PC-3 (cell line): ENCODE measurements around the gene PCDHB4. TPM values are rescaled to one million over a fixed set of nuclear protein-coding genes. Genes with fewer than 3 reads are reported as not detected.
"Not testable (repeated sequence)": the region's sequence is repeated elsewhere in the genome, so short reads cannot be mapped to it uniquely, and the experiment has no call there.

Experiments
- ATAC-seq: fragments of 200-7000 bp; cut with Tn5 transposase; 2 replicates; pipeline ENCODE4 v1.9.1; 2020; ENCODE audit warnings: mild to moderate bottlenecking, moderate library complexity
- BruUV-seq: library from RNA; stranded (reverse); fragments of 400-500 nt; replicated peaks from 2 replicates; lab custom pipeline; 2021; lab: Mats Ljungman, UMichigan
- CTCF ChIA-PET: fragments of 300-600 bp; sonication (Branson Sonifier 250); formaldehyde crosslinking; loops from one replicate; lab custom pipeline; 2022; ENCODE audit warnings: antibody characterized with exemption; lab: Charles Lee
- POLR2A ChIA-PET: fragments of 300-600 bp; sonication (Branson Sonifier 250); formaldehyde crosslinking; loops from one replicate; lab custom pipeline; 2022; ENCODE audit warnings: antibody characterized with exemption; ENCODE audit not compliant: unreplicated experiment; lab: Charles Lee
- DNase-seq: peaks from one replicate; pipeline ENCODE4 v3.0.0-alpha.2; 2015
- H2AFZ ChIP-seq: fragments of 300-600 bp; sonication (generic); 2 replicates; pipeline ENCODE4 v1.6.0; 2016; ENCODE audit warnings: antibody characterized with exemption, low read length
- H3F3A ChIP-seq: fragments of 300-600 bp; sonication (generic); one replicate; pipeline ENCODE4 v1.6.0; 2017; ENCODE audit warnings: antibody characterized with exemption, low read length, control low read depth, mild to moderate bottlenecking; ENCODE audit not compliant: unreplicated experiment
- H3K27ac ChIP-seq: fragments of 300-600 bp; sonication (generic); 2 replicates; pipeline ENCODE4 v1.5.1; 2016; ENCODE audit warnings: mild to moderate bottlenecking, low read length
- H3K27me3 ChIP-seq: fragments of 300-600 bp; sonication (generic); 2 replicates; pipeline ENCODE4 v1.6.1; 2016; ENCODE audit warnings: low read length, mixed read lengths
- H3K36me3 ChIP-seq: fragments of 300-600 bp; sonication (generic); 2 replicates; pipeline ENCODE4 v1.6.1; 2016; ENCODE audit warnings: low read depth, mixed run types, low read length, mixed read lengths
- H3K4me1 ChIP-seq: fragments of 300-600 bp; sonication (generic); 2 replicates; pipeline ENCODE4 v1.5.1; 2016; ENCODE audit warnings: low read length; ENCODE audit not compliant: insufficient read depth
- H3K4me2 ChIP-seq: fragments of 300-600 bp; sonication (generic); 2 replicates; pipeline ENCODE4 v1.6.0; 2016; ENCODE audit warnings: low read length
- H3K4me3 ChIP-seq: fragments of 300-600 bp; sonication (generic); 2 replicates; pipeline ENCODE4 v1.5.1; 2016; ENCODE audit warnings: mild to moderate bottlenecking, low read length, mixed read lengths
- H3K79me2 ChIP-seq: fragments of 300-600 bp; sonication (generic); 2 replicates; pipeline ENCODE4 v1.6.1; 2017; ENCODE audit warnings: low read length, mixed read lengths
- H3K9ac ChIP-seq: fragments of 300-600 bp; sonication (generic); 2 replicates; pipeline ENCODE4 v1.6.0; 2016; ENCODE audit warnings: mild to moderate bottlenecking, low read length
- H3K9me2 ChIP-seq: fragments of 300-600 bp; sonication (generic); replicated peaks from 2 replicates; pipeline ENCODE4 v1.6.1; 2016; ENCODE audit warnings: mixed run types, low read length, mixed read lengths
- H3K9me3 ChIP-seq: fragments of 300-600 bp; sonication (generic); 2 replicates; pipeline ENCODE4 v1.6.1; 2016; ENCODE audit warnings: low read length, mixed read lengths
- H4K20me1 ChIP-seq: fragments of 300-600 bp; sonication (generic); 2 replicates; pipeline ENCODE4 v1.6.1; 2016; ENCODE audit warnings: low read length, mixed read lengths
- EZH2phosphoT487 ChIP-seq: fragments of 300-600 bp; sonication (generic); IDR thresholded peaks from 2 replicates; pipeline ENCODE4 v1.6.1; 2018; ENCODE audit warnings: mild to moderate bottlenecking, antibody characterized with exemption, low read length, borderline replicate concordance
- intact Hi-C: fragments of 100-400 bp; cut with micrococcal nuclease; formaldehyde crosslinking; loops from 2 replicates; pipeline ENCODE4 v1.9.0; 2023
- total RNA-seq: library from RNA; depleted of rRNA; stranded (reverse); fragments of >200 nt; gene quantifications from 2 replicates; pipeline ENCODE4 v1.2.3, GENCODE V29; 2014; rRNA removed
- TF ChIP-seq, protein P1 (sequence below): fragments of 300-600 bp; sonication (generic); conservative IDR thresholded peaks from 2 replicates; pipeline ENCODE4 v1.5.1; 2017; ENCODE audit warnings: antibody characterized with exemption, low read depth, mild to moderate bottlenecking, low read length

The PCDHB4 gene
- total RNA-seq, 1 experiment from 2014 or later, result 0.07 TPM

DNA sequence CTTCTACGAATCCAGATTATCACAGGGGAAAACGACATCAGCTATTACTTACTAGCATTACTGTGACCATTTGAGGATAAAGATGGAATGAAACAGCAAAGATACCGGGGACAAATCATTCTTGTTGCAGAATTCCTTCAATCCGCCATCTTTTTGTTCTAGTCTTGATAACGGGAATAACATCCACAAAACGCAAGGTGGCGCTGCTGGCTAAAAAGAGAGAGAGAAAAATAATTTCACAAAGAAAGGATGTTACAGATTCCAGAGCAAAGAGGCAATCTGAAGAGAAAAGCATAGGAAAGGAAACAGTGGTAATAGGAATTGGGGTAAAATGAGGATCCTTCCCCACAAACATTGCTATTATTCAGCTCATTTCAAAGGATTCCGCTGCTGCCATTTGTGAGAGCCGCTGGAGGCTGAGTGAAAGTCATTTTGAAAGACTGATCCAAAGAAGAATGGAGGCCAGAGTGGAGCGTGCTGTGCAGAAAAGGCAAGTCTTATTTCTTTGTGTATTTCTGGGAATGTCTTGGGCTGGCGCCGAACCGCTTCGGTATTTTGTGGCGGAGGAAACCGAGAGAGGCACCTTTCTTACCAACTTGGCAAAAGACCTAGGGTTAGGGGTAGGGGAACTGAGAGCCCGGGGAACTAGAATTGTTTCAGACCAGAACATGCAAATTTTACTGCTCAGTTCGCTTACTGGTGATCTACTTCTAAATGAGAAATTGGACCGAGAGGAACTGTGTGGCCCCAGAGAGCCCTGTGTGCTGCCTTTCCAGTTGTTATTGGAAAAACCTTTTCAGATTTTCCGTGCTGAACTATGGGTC, 51.0 kb downstream of the PCDHB4 start, which contains the start of gene PCDHB7:
Gene PCDHB7 (plus strand): TSS at position 264 of the 824 bp plus-strand sequence. CDS start 192 bp downstream, at position 456.
- ATAC-seq (no peak), DNase-seq (no peak)
- BruUV-seq, result no TSS peak
- Histone ChIP-seq H3K4me1 (no peaks in the 10 kb centered on the region), H3K4me3 (no peak within 1 kb of the TSS), H3F3A (no peaks in the 10 kb centered on the region), H3K79me2 (no peaks in the 10 kb centered on the region), H3K9me2 (no peaks in the 10 kb centered on the region), H3K9ac (no peak within 1 kb of the TSS), H3K27ac (no peak within 1 kb of the TSS), H4K20me1 (no peaks in the 10 kb centered on the region), H3K36me3 (no peaks in the 10 kb centered on the region), H2AFZ (no peak within 1 kb of the TSS), H3K27me3 (no peaks in the 10 kb centered on the region), H3K9me3 (peaks cover 12% of the 10 kb centered on the region), H3K4me2 (no peak within 1 kb of the TSS)
- POLR2A ChIA-PET, result no interaction called here
- CTCF ChIA-PET, result interaction anchor here (0.6 kb wide), 1 partner anchor 291 kb away, joined by 4 read pairs; no protein-coding TSS in a partner anchor
- no peak for TF ChIP-seq EZH2phosphoT487
- TF ChIP-seq, protein P1, sequence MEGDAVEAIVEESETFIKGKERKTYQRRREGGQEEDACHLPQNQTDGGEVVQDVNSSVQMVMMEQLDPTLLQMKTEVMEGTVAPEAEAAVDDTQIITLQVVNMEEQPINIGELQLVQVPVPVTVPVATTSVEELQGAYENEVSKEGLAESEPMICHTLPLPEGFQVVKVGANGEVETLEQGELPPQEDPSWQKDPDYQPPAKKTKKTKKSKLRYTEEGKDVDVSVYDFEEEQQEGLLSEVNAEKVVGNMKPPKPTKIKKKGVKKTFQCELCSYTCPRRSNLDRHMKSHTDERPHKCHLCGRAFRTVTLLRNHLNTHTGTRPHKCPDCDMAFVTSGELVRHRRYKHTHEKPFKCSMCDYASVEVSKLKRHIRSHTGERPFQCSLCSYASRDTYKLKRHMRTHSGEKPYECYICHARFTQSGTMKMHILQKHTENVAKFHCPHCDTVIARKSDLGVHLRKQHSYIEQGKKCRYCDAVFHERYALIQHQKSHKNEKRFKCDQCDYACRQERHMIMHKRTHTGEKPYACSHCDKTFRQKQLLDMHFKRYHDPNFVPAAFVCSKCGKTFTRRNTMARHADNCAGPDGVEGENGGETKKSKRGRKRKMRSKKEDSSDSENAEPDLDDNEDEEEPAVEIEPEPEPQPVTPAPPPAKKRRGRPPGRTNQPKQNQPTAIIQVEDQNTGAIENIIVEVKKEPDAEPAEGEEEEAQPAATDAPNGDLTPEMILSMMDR, result peak; percentile 45; the same call in 1 of the 2 replicates
- intact Hi-C loops, result no loop called here

DNA sequence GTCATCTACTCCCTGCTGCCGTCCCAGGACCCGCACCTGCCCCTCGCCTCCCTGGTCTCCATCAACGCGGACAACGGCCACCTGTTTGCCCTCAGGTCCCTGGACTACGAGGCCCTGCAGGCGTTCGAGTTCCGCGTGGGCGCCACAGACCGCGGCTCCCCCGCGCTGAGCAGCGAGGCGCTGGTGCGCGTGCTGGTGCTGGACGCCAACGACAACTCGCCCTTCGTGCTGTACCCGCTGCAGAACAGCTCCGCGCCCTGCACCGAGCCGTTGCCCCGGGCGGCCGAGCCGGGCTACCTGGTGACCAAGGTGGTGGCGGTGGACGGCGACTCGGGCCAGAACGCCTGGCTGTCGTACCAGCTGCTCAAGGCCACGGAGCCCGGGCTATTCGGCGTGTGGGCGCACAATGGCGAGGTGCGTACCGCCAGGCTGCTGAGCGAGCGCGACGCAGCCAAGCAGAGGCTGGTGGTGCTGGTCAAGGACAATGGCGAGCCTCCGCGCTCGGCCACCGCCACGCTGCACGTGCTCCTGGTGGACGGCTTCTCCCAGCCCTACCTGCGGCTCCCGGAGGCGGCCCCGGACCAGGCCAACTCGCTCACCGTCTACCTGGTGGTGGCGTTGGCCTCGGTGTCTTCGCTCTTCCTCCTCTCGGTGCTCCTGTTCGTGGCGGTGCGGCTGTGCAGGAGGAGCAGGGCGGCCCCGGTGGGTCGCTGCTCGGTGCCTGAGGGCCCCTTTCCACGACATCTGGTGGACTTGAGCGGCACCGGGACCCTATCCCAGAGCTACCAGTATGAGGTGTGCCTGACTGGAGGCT, 52.9 kb downstream of the PCDHB4 start:
- H3K27ac ChIP-seq, POLR2A ChIA-PET, H3K27me3 ChIP-seq, H4K20me1 ChIP-seq, H3K79me2 ChIP-seq, H3K9me2 ChIP-seq, H3K4me2 ChIP-seq, CTCF ChIA-PET, H3K4me1 ChIP-seq, H3K4me3 ChIP-seq, intact Hi-C loops, ATAC-seq, H3K9ac ChIP-seq, BruUV-seq, H3K36me3 ChIP-seq, H2AFZ ChIP-seq, DNase-seq, H3F3A ChIP-seq: not testable (repeated sequence)
- H3K9me3 ChIP-seq, result peaks cover 12% of the 10 kb centered on the region

Other genes starting within 250 kb of the PCDHB4 start
- 7.0 and 8.2 TPM in 2 replicates for gene PCDHA12, start 246.5 kb upstream of the PCDHB4 start, total RNA-seq
- 3.2 and 6.2 TPM in 2 replicates for gene PCDHA13, start 239.7 kb upstream of the PCDHB4 start, total RNA-seq
- gene PCDHAC1, start 195.5 kb upstream of the PCDHB4 start, total RNA-seq, result 4.8 and 6.2 TPM in 2 replicates
- gene PCDHAC2, start 155.3 kb upstream of the PCDHB4 start, total RNA-seq, result 4.2 and 8.2 TPM in 2 replicates
- gene PCDHB1, start 70.4 kb upstream of the PCDHB4 start, total RNA-seq, result 0.06 and 0.07 TPM in 2 replicates
- gene PCDHB2, start 27.2 kb upstream of the PCDHB4 start, total RNA-seq, result 13.8 and 15.0 TPM in 2 replicates
- gene PCDHB3, start 21.3 kb upstream of the PCDHB4 start, total RNA-seq, result 0.36 and 0.58 TPM in 2 replicates
- gene PCDHB5, start 13.4 kb downstream of the PCDHB4 start, total RNA-seq, result 0.12 and 0.69 TPM in 2 replicates
- gene PCDHB6, start 28.2 kb downstream of the PCDHB4 start, total RNA-seq, result not detected in 2 replicates
- 0.22 TPM in 1 of 2 replicates, not detected in the other for gene PCDHB7, start 50.8 kb downstream of the PCDHB4 start, total RNA-seq
- gene PCDHB8, start 56.0 kb downstream of the PCDHB4 start, total RNA-seq, result 0.22 and 0.40 TPM in 2 replicates
- gene PCDHB16, start 60.6 kb downstream of the PCDHB4 start, total RNA-seq, result 0.46 TPM in 1 of 2 replicates, not detected in the other
- gene PCDHB9, start 65.3 kb downstream of the PCDHB4 start, total RNA-seq, result 0.23 and 0.73 TPM in 2 replicates
- 0.33 and 0.35 TPM in 2 replicates for gene PCDHB10, start 70.5 kb downstream of the PCDHB4 start, total RNA-seq
- 0.40 and 0.69 TPM in 2 replicates for gene PCDHB11, start 77.8 kb downstream of the PCDHB4 start, total RNA-seq
- gene PCDHB12, start 86.9 kb downstream of the PCDHB4 start, total RNA-seq, result 0.15 and 0.63 TPM in 2 replicates
- 0.40 and 0.52 TPM in 2 replicates for gene PCDHB13, start 92.1 kb downstream of the PCDHB4 start, total RNA-seq
- 0.58 and 0.87 TPM in 2 replicates for gene PCDHB14, start 101.5 kb downstream of the PCDHB4 start, total RNA-seq
- not detected in 2 replicates for gene PCDHB15, start 123.6 kb downstream of the PCDHB4 start, total RNA-seq
- 0.18 and 0.40 TPM in 2 replicates for gene SLC25A2, start 182.2 kb downstream of the PCDHB4 start, total RNA-seq
- 27.6 and 32.3 TPM in 2 replicates for gene TAF7, start 199.0 kb downstream of the PCDHB4 start, total RNA-seq
- gene PCDHGA1, start 208.7 kb downstream of the PCDHB4 start, total RNA-seq, result 0.04 and 0.06 TPM in 2 replicates
- not detected in 2 replicates for gene PCDHGA2, start 216.9 kb downstream of the PCDHB4 start, total RNA-seq
- gene PCDHGA3, start 222.0 kb downstream of the PCDHB4 start, total RNA-seq, result not detected in 2 replicates
- gene PCDHGB1, start 228.3 kb downstream of the PCDHB4 start, total RNA-seq, result 0.04 TPM in 1 of 2 replicates, not detected in the other
- gene PCDHGA4, start 233.2 kb downstream of the PCDHB4 start, total RNA-seq, result 0.04 TPM in 1 of 2 replicates, not detected in the other
- 1.4 and 2.2 TPM in 2 replicates for gene PCDHGB2, start 238.2 kb downstream of the PCDHB4 start, total RNA-seq
- gene PCDHGA5, start 242.3 kb downstream of the PCDHB4 start, total RNA-seq, result 0.98 and 2.4 TPM in 2 replicates
- gene PCDHGB3, start 248.4 kb downstream of the PCDHB4 start, total RNA-seq, result 1.2 and 1.3 TPM in 2 replicates